RWPE2 (cell line): ENCODE measurements around the gene SKAP1.
A peak's percentile ranks its signal among the peaks of the same experiment; 100 is the strongest.

Experiments used
- ATAC-seq: fragments of 200-7000 bp; cut with Tn5 transposase; 3 replicates; pipeline ENCODE4 v1.9.1; 2021; ENCODE audit warnings: low read depth
- DNase-seq: peaks from one replicate; pipeline ENCODE4 v3.0.0-alpha.2; 2020; ENCODE audit warnings: low spot score
- H3K27ac ChIP-seq: fragments of 450-650 bp; 2 replicates; pipeline ENCODE4 v1.5.1; 2017; ENCODE audit warnings: mild to moderate bottlenecking; ENCODE audit not compliant: poor library complexity, severe bottlenecking
- H3K27me3 ChIP-seq: fragments of 250-450 bp; sonication (Bioruptor Pico); 2 replicates; pipeline ENCODE4 v1.5.1; 2021; ENCODE audit warnings: mild to moderate bottlenecking, moderate library complexity; ENCODE audit not compliant: insufficient read depth, poor library complexity, severe bottlenecking
- H3K36me3 ChIP-seq: fragments of 250-450 bp; sonication (Bioruptor Pico); 2 replicates; pipeline ENCODE4 v1.5.1; 2020; ENCODE audit warnings: low read depth, mild to moderate bottlenecking, moderate library complexity
- H3K4me1 ChIP-seq: fragments of 250-450 bp; sonication (Bioruptor Pico); 2 replicates; pipeline ENCODE4 v1.5.1; 2021; ENCODE audit warnings: mild to moderate bottlenecking, moderate library complexity; ENCODE audit not compliant: insufficient read depth, poor library complexity, severe bottlenecking
- H3K4me3 ChIP-seq: fragments of 250-450 bp; sonication (Bioruptor Pico); 2 replicates; pipeline ENCODE4 v1.5.1; 2021; ENCODE audit warnings: mild to moderate bottlenecking, moderate library complexity; ENCODE audit not compliant: severe bottlenecking
- H3K9me3 ChIP-seq: fragments of 250-450 bp; sonication (Bioruptor Pico); 2 replicates; pipeline ENCODE4 v1.5.1; 2021; ENCODE audit warnings: mild to moderate bottlenecking, moderate library complexity; ENCODE audit not compliant: severe bottlenecking
- CTCF ChIP-seq: fragments of 450-650 bp; IDR thresholded peaks from one replicate; pipeline ENCODE4 v1.5.1; 2017; ENCODE audit warnings: mild to moderate bottlenecking, moderate library complexity; ENCODE audit not compliant: poor library complexity, severe bottlenecking

SKAP1 gene

DNA sequence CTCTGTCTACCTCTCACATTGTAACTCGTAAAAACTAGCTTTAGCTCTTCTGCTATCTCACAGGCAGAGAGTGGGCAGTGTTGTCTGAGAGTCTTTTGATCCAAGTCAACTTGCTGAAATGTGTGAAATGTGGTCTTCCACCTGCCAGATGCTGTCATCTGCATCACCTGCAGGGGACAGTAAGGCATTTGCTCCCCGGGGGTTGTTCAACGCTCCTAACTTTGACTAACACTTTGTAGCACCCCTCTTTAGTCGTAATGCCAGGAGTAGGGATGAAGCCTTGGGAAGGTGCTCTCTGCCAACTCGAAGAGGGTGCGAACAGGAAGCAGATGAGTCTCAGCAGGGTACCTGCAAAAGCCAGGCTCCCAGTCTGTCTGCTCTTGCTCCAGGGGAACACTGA, 286.4 kb downstream of the SKAP1 start:
- H3K27ac ChIP-seq = no peak overlapping the region
- no peaks in the 10 kb centered on the region for H3K4me1 ChIP-seq
- no peaks in the 10 kb centered on the region for H3K9me3 ChIP-seq
- H3K4me3 ChIP-seq = no peak overlapping the region
- peaks cover 24% of the 10 kb centered on the region for H3K27me3 ChIP-seq
- no peak for TF ChIP-seq CTCF
- DNase-seq (no peak), ATAC-seq (no peak)
- no peaks in the 10 kb centered on the region for H3K36me3 ChIP-seq

DNA sequence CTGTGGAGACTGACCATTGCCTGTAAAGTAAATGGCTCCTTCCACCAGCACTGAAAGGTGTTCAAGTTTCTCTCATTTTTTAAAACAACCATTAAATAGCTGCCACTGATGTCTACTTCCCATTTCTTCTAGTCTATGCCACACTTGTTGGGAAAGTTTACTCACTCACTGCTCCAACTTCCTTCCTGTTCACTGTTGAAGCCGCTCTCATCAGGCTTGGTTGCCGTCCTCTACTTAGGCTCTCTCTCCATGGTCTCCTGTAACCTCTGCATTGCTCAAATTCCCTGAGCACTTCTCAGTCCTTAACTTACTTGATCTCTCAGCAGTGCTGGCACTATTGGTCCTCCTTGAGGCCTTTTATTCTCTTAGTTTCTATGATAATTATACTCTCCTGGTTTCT, 290.1 kb downstream of the SKAP1 start:
- ATAC-seq (no peak), DNase-seq (no peak)
- H3K27me3 ChIP-seq = peaks cover 6% of the 10 kb centered on the region
- no peak overlapping the region for H3K4me3 ChIP-seq
- no peak overlapping the region for H3K27ac ChIP-seq
- H3K9me3 ChIP-seq = no peaks in the 10 kb centered on the region
- no peaks in the 10 kb centered on the region for H3K36me3 ChIP-seq
- no peak for TF ChIP-seq CTCF
- H3K4me1 ChIP-seq = no peaks in the 10 kb centered on the region

- Histone ChIP-seq H3K27me3 (no peaks in the 10 kb centered on the region), H3K4me1 (no peaks in the 10 kb centered on the region), H3K4me3 (no peak overlapping the region), H3K36me3 (no peaks in the 10 kb centered on the region), H3K27ac (no peak overlapping the region), H3K9me3 (no peaks in the 10 kb centered on the region)
- no peak for TF ChIP-seq CTCF
- no peak for ATAC-seq
- DNase-seq = no peak
Measured at GRCh38 chr17:48137656-48138055, 292.4 kb downstream of the SKAP1 start.

DNA sequence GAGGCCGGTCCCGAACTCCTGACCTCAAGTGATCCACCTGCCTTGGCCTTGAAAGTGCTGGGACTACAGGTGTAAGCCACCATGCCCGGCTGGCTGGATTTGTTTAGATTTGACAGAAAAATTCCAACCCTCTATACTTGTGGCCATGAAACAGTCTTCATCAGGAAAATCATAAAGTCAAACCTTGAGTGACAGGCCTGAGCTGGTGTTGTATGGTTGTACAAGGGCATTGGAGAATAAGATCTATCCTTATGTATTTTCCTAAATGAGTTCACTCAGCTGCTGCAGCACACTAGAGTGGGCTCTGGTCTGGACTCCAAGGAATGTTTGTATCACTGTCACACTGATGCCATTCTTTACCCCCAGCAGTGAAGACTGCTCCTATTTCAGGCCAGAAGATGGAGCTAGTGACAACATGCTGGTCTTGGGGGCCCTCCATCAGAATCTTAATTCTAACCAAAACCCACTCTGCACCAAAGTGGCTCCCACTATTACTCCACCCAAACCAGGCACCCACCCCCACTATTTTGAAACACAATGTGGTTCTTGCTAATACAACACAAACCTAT, 295.0 kb downstream of the SKAP1 start:
- H3K27ac ChIP-seq = no peak overlapping the region
- H3K4me3 ChIP-seq = no peak overlapping the region
- H3K4me1 ChIP-seq = no peaks in the 10 kb centered on the region
- no peak for ATAC-seq
- no peak for DNase-seq
- TF ChIP-seq CTCF = peak; percentile 9
- no peaks in the 10 kb centered on the region for H3K36me3 ChIP-seq
- no peaks in the 10 kb centered on the region for H3K9me3 ChIP-seq
- no peaks in the 10 kb centered on the region for H3K27me3 ChIP-seq

DNA sequence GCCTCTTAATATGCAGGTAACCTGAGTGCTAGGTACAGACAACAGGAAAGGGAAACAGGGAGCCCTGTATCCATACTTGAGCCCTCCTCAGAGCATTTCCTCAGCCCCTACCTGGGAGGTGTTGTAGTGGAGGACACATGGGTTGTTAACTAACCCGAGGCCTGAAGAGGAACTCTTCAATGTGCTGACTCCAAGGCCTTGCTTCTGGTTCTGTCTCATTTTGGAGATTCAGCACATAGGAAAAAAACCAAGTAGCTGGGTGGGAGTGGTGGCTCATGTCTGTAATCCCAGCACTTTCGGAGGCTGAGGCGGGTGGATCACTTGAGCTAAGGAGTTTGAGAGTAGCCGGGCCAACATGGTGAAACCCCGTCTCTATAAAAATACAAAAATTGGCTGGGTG, 297.6 kb downstream of the SKAP1 start:
- Histone ChIP-seq H3K36me3 (no peaks in the 10 kb centered on the region), H3K27ac (no peak overlapping the region), H3K4me1 (peaks cover 8% of the 10 kb centered on the region), H3K9me3 (no peaks in the 10 kb centered on the region), H3K4me3 (no peak overlapping the region), H3K27me3 (no peaks in the 10 kb centered on the region)
- DNase-seq (peak; percentile 2), ATAC-seq (no peak)
- TF ChIP-seq CTCF = no peak
